T47D (cell line): ENCODE results near the gene RRAS.
"Not testable (repeated sequence)": the region's sequence is repeated elsewhere in the genome, so short reads cannot be mapped to it uniquely, and the experiment has no call there.

Source experiments
- DNase-seq, 2 experiments: peaks; one replicate each; pipeline versions ENCODE4 v3.0.0 to v3.0.0-alpha.2; 2011 to 2012; ENCODE audit warnings: low read depth in 1 of 2, low spot score in 1 of 2
- JUND ChIP-seq: IDR thresholded peaks from 2 replicates; pipeline ENCODE4 v1.6.1; 2012; ENCODE audit warnings: low read depth
- in situ Hi-C: cut with HindIII; loops from 2 replicates; pipeline ENCODE4 v1.10.0; 2016; ENCODE audit warnings: low sequenced_read_pairs, low pct_unique_long_range_greater_than_20kb

RRAS gene

GRCh38 chr19:49626226-49626625 lies 13.7 kb downstream of the RRAS start:
- in situ Hi-C loops: no loop called here
- TF ChIP-seq JUND: no peak
- DNase-seq: no peak

DNA sequence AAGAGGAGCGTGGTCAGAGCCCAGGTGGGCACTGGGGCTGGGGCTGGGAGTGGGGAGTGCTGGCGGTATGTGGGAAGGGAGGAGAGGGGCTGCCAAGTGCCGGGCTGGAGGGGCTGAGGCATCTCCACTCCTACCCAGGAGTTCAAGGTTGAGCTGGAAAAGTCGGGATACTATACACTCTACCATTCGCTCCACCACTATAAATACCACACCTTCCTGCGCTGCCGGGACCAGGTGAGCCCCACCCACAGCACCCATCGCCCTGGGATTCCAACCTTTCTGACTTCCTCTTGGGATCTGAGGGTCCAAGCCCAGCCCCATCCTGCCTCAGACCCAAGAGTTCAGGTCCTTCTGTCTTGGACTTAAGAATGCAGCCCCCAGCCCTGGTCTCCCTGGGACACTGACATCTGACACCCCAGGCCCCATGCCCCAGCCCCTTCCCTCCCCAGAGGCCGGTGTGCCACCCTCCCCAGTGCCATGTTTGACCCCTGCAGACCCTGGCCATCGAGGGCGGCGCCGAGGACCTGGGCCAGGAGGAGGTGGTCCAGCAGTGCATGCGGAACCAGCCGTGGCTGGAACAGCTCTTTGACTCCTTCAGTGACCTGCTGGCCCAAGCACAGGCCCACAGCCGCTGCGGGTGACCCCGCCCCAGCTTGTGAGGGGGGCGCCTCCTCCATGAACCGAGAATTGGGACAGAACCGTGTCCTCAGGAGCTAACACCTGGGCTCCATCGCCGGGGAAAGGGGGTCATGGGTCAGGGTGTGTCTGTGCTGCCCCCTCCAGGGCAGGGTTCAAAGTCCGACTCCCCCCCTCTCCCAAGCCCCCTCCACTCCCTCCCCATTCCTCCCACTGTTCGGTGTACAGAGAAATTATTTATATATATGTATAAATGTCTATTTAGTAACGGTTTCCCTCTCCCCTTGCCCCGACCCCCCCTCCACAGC lies 14.7 kb downstream of the RRAS start:
- in situ Hi-C loops: no loop called here
- no peak for DNase-seq
- no peak for TF ChIP-seq JUND

GRCh38 chr19:49617860-49618259 lies 22.1 kb downstream of the RRAS start:
- in situ Hi-C loops, DNase-seq: not testable (repeated sequence)

- no peak for TF ChIP-seq JUND
- no peak for DNase-seq
- in situ Hi-C loops: no loop called here
Observed at GRCh38 chr19:49616945-49617344, 23.0 kb downstream of the RRAS start.

GRCh38 chr19:49616532-49616931 lies 23.4 kb downstream of the RRAS start:
- in situ Hi-C loops: no loop called here
- no peak for DNase-seq
- TF ChIP-seq JUND: no peak

- TF ChIP-seq JUND: no peak
- in situ Hi-C loops: no loop called here
- DNase-seq: no peak
Observed at GRCh38 chr19:49615861-49616260, 24.1 kb downstream of the RRAS start.

GRCh38 chr19:49614096-49614833 lies 25.7 kb downstream of the RRAS start:
- TF ChIP-seq JUND: no peak

DNA sequence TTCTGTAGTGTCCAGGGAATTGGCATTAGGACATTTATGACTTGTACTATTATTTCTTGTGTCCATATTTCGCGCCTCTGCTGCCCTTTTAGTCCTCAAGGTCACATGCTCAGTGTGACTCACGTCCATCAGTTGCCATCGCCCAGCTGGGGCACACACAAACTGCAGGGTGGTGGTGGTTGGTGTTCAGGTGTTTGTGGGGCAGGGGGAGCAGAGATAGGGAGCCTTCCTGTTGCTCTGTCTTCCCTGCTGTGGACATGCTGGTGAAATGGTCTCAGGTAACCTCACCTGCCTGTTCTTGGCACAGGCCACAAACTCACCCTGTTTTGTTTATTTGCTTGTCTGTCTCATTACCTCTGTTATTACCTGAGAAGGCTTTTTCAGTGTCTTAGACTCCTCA lies 26.6 kb downstream of the RRAS start:
- in situ Hi-C loops: no loop called here
- DNase-seq: no peak
- no peak for TF ChIP-seq JUND

More at GRCh38 chr19:49614096-49614833, 25.7 kb downstream of the RRAS start:
- in situ Hi-C loops: no loop called here
- no peak for DNase-seq

DNA sequence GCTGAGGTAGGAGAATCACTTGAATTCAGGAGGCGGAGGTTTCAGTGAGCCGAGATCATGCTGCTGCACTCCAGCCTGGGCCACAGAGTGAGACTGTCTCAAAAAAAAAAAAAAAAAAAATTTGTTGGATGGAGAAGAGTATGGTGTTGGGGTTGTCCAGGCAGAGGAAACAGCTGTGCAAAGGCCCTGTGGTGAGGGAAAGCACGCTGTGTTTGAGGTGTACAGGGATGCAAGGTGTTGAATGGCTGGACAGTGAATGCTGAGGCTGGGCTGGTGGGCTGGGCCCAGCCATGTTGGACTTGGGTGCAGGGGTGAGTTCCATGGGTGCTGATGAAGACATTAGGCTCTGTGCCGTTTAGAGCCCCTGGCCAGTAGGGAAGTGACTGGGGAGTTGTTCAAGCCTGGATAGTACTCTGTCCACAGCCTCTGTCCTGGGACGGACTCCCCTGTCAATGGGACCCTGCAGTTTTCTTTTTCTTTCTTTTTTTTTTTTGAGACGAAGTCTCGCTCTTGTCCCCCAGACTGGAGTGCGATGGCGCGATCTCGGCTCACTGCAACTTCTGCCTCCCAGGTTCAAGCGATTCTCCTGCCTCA lies 30.3 kb downstream of the RRAS start:
- TF ChIP-seq JUND: no peak
- no peak for DNase-seq
- in situ Hi-C loops: no loop called here

DNA sequence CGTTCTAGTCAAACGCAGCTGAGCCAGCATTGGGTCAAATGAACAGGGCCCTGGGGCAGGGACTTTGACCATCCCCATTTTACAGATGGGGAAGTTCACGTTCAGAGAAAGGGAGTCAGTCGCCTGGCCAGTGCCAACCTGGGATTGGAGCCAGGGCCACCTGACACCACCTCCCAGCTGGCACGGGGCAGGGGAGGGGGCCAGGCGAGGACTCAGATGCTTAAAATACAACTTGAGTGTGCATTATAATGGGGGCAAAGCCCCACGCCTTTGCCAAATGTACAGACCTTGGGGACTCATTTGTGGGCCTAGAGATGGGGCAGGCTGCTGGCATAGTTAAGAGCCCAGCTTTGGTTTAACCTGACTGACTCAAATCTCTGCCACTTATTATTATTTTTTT lies 34.3 kb downstream of the RRAS start:
- in situ Hi-C loops: no loop called here
- no peak for TF ChIP-seq JUND
- DNase-seq: no peak

- in situ Hi-C loops: no loop called here
- TF ChIP-seq JUND: no peak
- no peak for DNase-seq
Observed at GRCh38 chr19:49602806-49603205, 37.1 kb downstream of the RRAS start.

GRCh38 chr19:49601482-49602038 lies 38.4 kb downstream of the RRAS start:
- DNase-seq: no peak
- in situ Hi-C loops: no loop called here
- TF ChIP-seq JUND: no peak
